ENCODE measurements around the gene TGIF2.
"Not testable (repeated sequence)": the region's sequence is repeated elsewhere in the genome, so short reads cannot be mapped to it uniquely, and the experiment has no call there.

The TGIF2 gene

GRCh38 chr20:36620917-36621316, 47.5 kb downstream of the TGIF2 start:
- DNase-seq: no peak

GRCh38 chr20:36623444-36623843, 50.0 kb downstream of the TGIF2 start:
- no peak for DNase-seq

GRCh38 chr20:36624068-36624943, 50.9 kb downstream of the TGIF2 start:
- DNase-seq: no peak

GRCh38 chr20:36624944-36625324, 51.5 kb downstream of the TGIF2 start:
- no peak for DNase-seq

- DNase-seq: peak; percentile 58
These were observed 54.7 kb downstream of the TGIF2 start for GRCh38 chr20:36628076-36628475.

GRCh38 chr20:36629719-36630681, 56.6 kb downstream of the TGIF2 start:
- DNase-seq: peak; percentile 41

GRCh38 chr20:36631646-36632045, 58.2 kb downstream of the TGIF2 start:
- no peak for DNase-seq

- no peak for DNase-seq
These were observed 58.7 kb downstream of the TGIF2 start for GRCh38 chr20:36632147-36632486.

GRCh38 chr20:36632487-36633284, 59.3 kb downstream of the TGIF2 start:
- DNase-seq: no peak

- no peak for DNase-seq
These were observed 59.9 kb downstream of the TGIF2 start for GRCh38 chr20:36633285-36633772.

GRCh38 chr20:36634342-36634741, 60.9 kb downstream of the TGIF2 start:
- DNase-seq: no peak

GRCh38 chr20:36638876-36639400, 65.5 kb downstream of the TGIF2 start:
- DNase-seq: not testable (repeated sequence)

GRCh38 chr20:36641506-36641843, 68.1 kb downstream of the TGIF2 start:
- DNase-seq: no peak

- no peak for DNase-seq
These were observed 68.7 kb downstream of the TGIF2 start for GRCh38 chr20:36642136-36642535.

Data from CD4-positive, alpha-beta T cell treated with Interleukin-15 for 1 hour (primary cell).